Endothelial cell of umbilical vein (primary cell): ENCODE results near the gene TTC34. TPM values are rescaled to one million over a fixed set of nuclear protein-coding genes. Genes with fewer than 3 reads are reported as not detected.

Source experiments
- BruUV-seq: library from RNA; stranded (reverse); fragments of 400-500 nt; replicated peaks from 2 replicates; lab custom pipeline; 2021; lab: Mats Ljungman, UMichigan
- CTCF ChIA-PET: fragments of 300-600, 350-600 bp; sonication (Branson Sonifier 250); formaldehyde crosslinking; loops from one replicate; lab custom pipeline; 2021; ENCODE audit warnings: antibody characterized with exemption, inconsistent platforms; lab: Charles Lee
- POLR2A ChIA-PET: fragments of 300-600, 350-600 bp; sonication (Branson Sonifier 250); formaldehyde crosslinking; loops from one replicate; lab custom pipeline; 2021; ENCODE audit warnings: antibody characterized with exemption, inconsistent platforms; lab: Charles Lee
- DNase-seq: peaks from one replicate; pipeline ENCODE4 v3.0.0-alpha.2; 2011; ENCODE audit warnings: low read depth, low spot score
- FAIRE-seq: peaks from 2 replicates; lab custom pipeline; 2011; peaks lifted over from hg19 to GRCh38; lab: Jason Lieb, UNC
- H2AFZ ChIP-seq: 2 replicates; pipeline ENCODE4 v1.6.0; 2012; ENCODE audit warnings: low read depth, low read length, control low read depth, inconsistent platforms
- H3K27ac ChIP-seq: 2 replicates; pipeline ENCODE4 v1.5.1; 2011; ENCODE audit warnings: low read depth, mild to moderate bottlenecking, control low read depth, low read length, moderate library complexity; ENCODE audit not compliant: insufficient read depth
- H3K27me3 ChIP-seq, 2 experiments: 2 replicates each; pipeline versions ENCODE4 v1.6.0 to v1.6.1; 2011; ENCODE audit warnings: low read length in 2 of 2, mixed read lengths in 1 of 2; ENCODE audit not compliant: control insufficient read depth in 2 of 2, insufficient read depth in 2 of 2
- H3K36me3 ChIP-seq, 2 experiments: 2 replicates in 1 of 2; 3 replicates in 1 of 2; pipeline ENCODE4 v1.5.1; 2011; ENCODE audit warnings: low read length in 2 of 2, mild to moderate bottlenecking in 1 of 2, moderate library complexity in 1 of 2; ENCODE audit not compliant: control insufficient read depth in 2 of 2, insufficient read depth in 2 of 2; ENCODE audit errors: extremely low read depth in 1 of 2
- H3K4me1 ChIP-seq: 3 replicates; pipeline ENCODE4 v1.5.1; 2011; ENCODE audit warnings: mild to moderate bottlenecking, low read length; ENCODE audit not compliant: control insufficient read depth, insufficient read depth; ENCODE audit errors: extremely low read depth
- H3K4me2 ChIP-seq: 2 replicates; pipeline ENCODE4 v1.6.1; 2011; ENCODE audit warnings: low read length, control low read depth, mixed read lengths; ENCODE audit not compliant: insufficient read depth
- H3K4me3 ChIP-seq, 3 experiments: fragments of 200-600 bp in 1 of 3; sonication (generic), shearing (Covaris generic) in 1 of 3; replicated peaks in 1 of 3; 2 replicates each; pipeline ENCODE4 v1.5.1; 2011 to 2016; ENCODE audit warnings: control low read depth in 3 of 3, low read length in 3 of 3, mild to moderate bottlenecking in 2 of 3, inconsistent platforms in 1 of 3, low read depth in 1 of 3, moderate library complexity in 1 of 3; ENCODE audit not compliant: insufficient read depth in 1 of 3
- H3K79me2 ChIP-seq: 2 replicates; pipeline ENCODE4 v1.6.0; 2012; ENCODE audit warnings: low read length, inconsistent platforms; ENCODE audit not compliant: control insufficient read depth, insufficient read depth
- H3K9ac ChIP-seq: replicated peaks from 2 replicates; pipeline ENCODE3; 2011; ENCODE audit warnings: low read length, control low read depth; ENCODE audit not compliant: insufficient read depth; ENCODE audit errors: extremely low read depth
- H3K9me1 ChIP-seq: replicated peaks from 3 replicates; pipeline ENCODE4 v1.6.0; 2011; ENCODE audit warnings: mild to moderate bottlenecking, low read length; ENCODE audit not compliant: control insufficient read depth, insufficient read depth; ENCODE audit errors: extremely low read depth
- H3K9me3 ChIP-seq: replicated peaks from 2 replicates; pipeline ENCODE4 v1.5.1; 2012; ENCODE audit warnings: low read length, inconsistent platforms; ENCODE audit not compliant: control insufficient read depth, insufficient read depth
- H4K20me1 ChIP-seq: replicated peaks from 2 replicates; pipeline ENCODE3; 2011; ENCODE audit warnings: mild to moderate bottlenecking, low read length; ENCODE audit not compliant: control insufficient read depth, insufficient read depth; ENCODE audit errors: extremely low read depth
- CTCF ChIP-seq, 2 donors: IDR thresholded peaks; 1 replicate in 1 of 2; 2 replicates in 1 of 2; pipeline ENCODE4 v1.5.1; 2011; ENCODE audit warnings: low read length in 2 of 2, mild to moderate bottlenecking in 2 of 2, moderate library complexity in 2 of 2, control low read depth in 1 of 2, inconsistent platforms in 1 of 2, low read depth in 1 of 2; ENCODE audit not compliant: insufficient read depth in 1 of 2; ENCODE audit errors: extremely low read depth in 1 of 2
- EZH2 ChIP-seq: IDR thresholded peaks from 2 replicates; pipeline ENCODE4 v1.6.1; 2012; ENCODE audit warnings: borderline replicate concordance, low read depth, mild to moderate bottlenecking, moderate library complexity, low read length, inconsistent platforms; ENCODE audit not compliant: severe bottlenecking
- FOS ChIP-seq: IDR thresholded peaks from 2 replicates; pipeline ENCODE4 v1.6.1; 2011; ENCODE audit warnings: mild to moderate bottlenecking, low read length, moderate library complexity, borderline replicate concordance; ENCODE audit not compliant: insufficient read depth
- GATA2 ChIP-seq: IDR thresholded peaks from 2 replicates; pipeline ENCODE4 v1.7.0; 2011; ENCODE audit warnings: low read depth, mild to moderate bottlenecking, moderate library complexity, mixed read lengths, low read length; ENCODE audit not compliant: insufficient read length, insufficient read depth
- JUN ChIP-seq: IDR thresholded peaks from 2 replicates; pipeline ENCODE4 v1.6.1; 2011; ENCODE audit warnings: borderline replicate concordance, low read depth; ENCODE audit not compliant: insufficient read length, insufficient read depth
- MAX ChIP-seq: IDR thresholded peaks from 2 replicates; pipeline ENCODE4 v1.6.1; 2011; ENCODE audit not compliant: insufficient read depth, insufficient read length
- MYC ChIP-seq: IDR thresholded peaks from one replicate; pipeline ENCODE4 v1.6.1; 2011; ENCODE audit warnings: mild to moderate bottlenecking, low read depth, low read length
- POLR2A ChIP-seq: IDR thresholded peaks from 2 replicates; pipeline ENCODE4 v1.6.1; 2012; ENCODE audit warnings: low read depth, mild to moderate bottlenecking, control low read depth, low read length
- POLR2AphosphoS5 ChIP-seq: IDR thresholded peaks from 2 replicates; pipeline ENCODE4 v1.6.1; 2012; ENCODE audit warnings: low read depth, mild to moderate bottlenecking, control low read depth, low read length, moderate library complexity; ENCODE audit not compliant: insufficient read depth
- dilution Hi-C: fragments of 300-500 bp; cut with MboI; formaldehyde crosslinking; loops from one replicate; pipeline ENCODE4 v1.15.0; 2019; ENCODE audit warnings: low sequenced_read_pairs; ENCODE audit not compliant: extremely low pct_ligation_motif_present
- intact Hi-C: fragments of 100-400 bp; cut with micrococcal nuclease; formaldehyde crosslinking; loops from one replicate; pipeline ENCODE4 v1.10.0; 2022
- polyA plus RNA-seq, 4 experiments: library from polyadenylated mRNA; depleted of rRNA in 3 of 4; stranded (reverse) in 3 of 4; unstranded in 1 of 4; fragments of >200 nt; gene quantifications; 2 replicates each; pipeline versions ENCODE4 v1.2.1 to v1.2.3, GENCODE V29; 2011 to 2012; ENCODE audit warnings: missing spikeins in 1 of 4
- total RNA-seq: library from RNA; stranded (reverse); gene quantifications from 2 replicates; pipeline ENCODE4 v1.2.3, GENCODE V29; 2021

TTC34 gene
- total and polyA plus RNA-seq, 2 donors (not counting 3 experiments of a cell fraction or from before 2014, with no cell fraction given) = 0.08 to 0.77 TPM

GRCh38 chr1:2606396-2606880, 195.1 kb downstream of the TTC34 start:
- H3K27me3 ChIP-seq = no peaks in the 10 kb centered on the region
- FAIRE-seq (no peak), DNase-seq (no peak)
- H3K9me3 ChIP-seq = no peaks in the 10 kb centered on the region
- TF ChIP-seq POLR2A = no peak
- TF ChIP-seq FOS = no peak
- TF ChIP-seq JUN = no peak
- no peak for TF ChIP-seq EZH2
- no peak for TF ChIP-seq GATA2
- TF ChIP-seq POLR2AphosphoS5 = no peak
- TF ChIP-seq MAX = no peak
- TF ChIP-seq MYC = no peak
- no peak for TF ChIP-seq CTCF (IDR thresholded peaks at IDR 0.05; ENCODE audit: extremely low read depth in 1 of 2, insufficient read depth in 1 of 2, low read depth in 1 of 2, low read length in 2 of 2)
- no peak overlapping the region for H3K4me3 ChIP-seq
- H3K4me1 ChIP-seq = no peaks in the 10 kb centered on the region
- no peaks in the 10 kb centered on the region for H3K36me3 ChIP-seq
- dilution Hi-C loops (no loop called here), intact Hi-C loops (no loop called here)
- BruUV-seq = no TSS peak
- no peak overlapping the region for H3K9ac ChIP-seq
- no peaks in the 10 kb centered on the region for H4K20me1 ChIP-seq
- H3K9me1 ChIP-seq = no peaks in the 10 kb centered on the region
- H3K79me2 ChIP-seq = no peaks in the 10 kb centered on the region
- H3K27ac ChIP-seq = no peak overlapping the region
- H3K4me2 ChIP-seq = no peak overlapping the region
- ChIA-PET POLR2A (no interaction called here), CTCF (no interaction called here)
- H2AFZ ChIP-seq = no peak overlapping the region
